Measurements from ENCODE around the gene HMCN2.

DNA sequence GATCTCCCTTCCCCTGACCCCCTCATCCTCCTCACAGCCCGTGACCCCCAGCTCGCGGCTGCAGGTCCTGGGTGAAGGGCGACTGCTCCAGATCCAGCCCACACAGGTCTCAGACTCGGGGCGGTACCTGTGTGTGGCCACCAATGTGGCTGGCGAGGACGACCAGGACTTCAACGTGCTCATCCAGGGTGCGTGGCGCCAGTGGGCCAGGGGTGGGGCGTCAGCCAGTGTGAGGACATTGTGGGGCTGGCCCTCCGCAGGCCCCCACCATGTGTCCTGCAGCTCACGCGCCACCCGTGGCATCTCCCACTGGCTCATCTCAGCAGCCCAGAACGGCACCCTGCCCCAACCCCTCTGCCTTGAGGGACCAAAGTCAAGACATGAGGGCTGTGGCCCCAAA lies 112.1 kb downstream of the HMCN2 start:
- TF ChIP-seq POLR2AphosphoS5 (IDR thresholded peaks at IDR 0.05) (no peak), POLR2A (IDR thresholded peaks at IDR 0.05) (no peak), EP300 (IDR thresholded peaks at IDR 0.05) (no peak)
- TF ChIP-seq, protein P1, sequence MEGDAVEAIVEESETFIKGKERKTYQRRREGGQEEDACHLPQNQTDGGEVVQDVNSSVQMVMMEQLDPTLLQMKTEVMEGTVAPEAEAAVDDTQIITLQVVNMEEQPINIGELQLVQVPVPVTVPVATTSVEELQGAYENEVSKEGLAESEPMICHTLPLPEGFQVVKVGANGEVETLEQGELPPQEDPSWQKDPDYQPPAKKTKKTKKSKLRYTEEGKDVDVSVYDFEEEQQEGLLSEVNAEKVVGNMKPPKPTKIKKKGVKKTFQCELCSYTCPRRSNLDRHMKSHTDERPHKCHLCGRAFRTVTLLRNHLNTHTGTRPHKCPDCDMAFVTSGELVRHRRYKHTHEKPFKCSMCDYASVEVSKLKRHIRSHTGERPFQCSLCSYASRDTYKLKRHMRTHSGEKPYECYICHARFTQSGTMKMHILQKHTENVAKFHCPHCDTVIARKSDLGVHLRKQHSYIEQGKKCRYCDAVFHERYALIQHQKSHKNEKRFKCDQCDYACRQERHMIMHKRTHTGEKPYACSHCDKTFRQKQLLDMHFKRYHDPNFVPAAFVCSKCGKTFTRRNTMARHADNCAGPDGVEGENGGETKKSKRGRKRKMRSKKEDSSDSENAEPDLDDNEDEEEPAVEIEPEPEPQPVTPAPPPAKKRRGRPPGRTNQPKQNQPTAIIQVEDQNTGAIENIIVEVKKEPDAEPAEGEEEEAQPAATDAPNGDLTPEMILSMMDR (IDR thresholded peaks at IDR 0.05) = no peak

All from upper lobe of left lung (tissue), 4 donors.